Forelimb muscle (tissue), 1 donor: ENCODE data around the gene SIK1. TPM values are rescaled to one million over a fixed set of nuclear protein-coding genes. Genes with fewer than 3 reads are reported as not detected.
"Not testable (repeated sequence)": the region's sequence is repeated elsewhere in the genome, so short reads cannot be mapped to it uniquely, and the experiment has no call there.

ENCODE experiments used
- DNase-seq: peaks from one replicate; pipeline ENCODE4 v3.0.0-alpha.2; 2013; ENCODE audit warnings: low read depth
- polyA plus RNA-seq: library from polyadenylated mRNA; unstranded; fragments of 120-200 nt; gene quantifications from one replicate; pipeline ENCODE4 v1.2.1, GENCODE V29; 2013; ENCODE audit not compliant: insufficient read length

Gene SIK1
- polyA plus RNA-seq, 1 donor: 1.3 TPM

GRCh38 chr21:43439316-43440075, 12.6 kb upstream of the SIK1 start:
- not testable (repeated sequence) for DNase-seq

GRCh38 chr21:43436272-43436671, 9.3 kb upstream of the SIK1 start:
- not testable (repeated sequence) for DNase-seq

GRCh38 chr21:43433340-43434136, 6.6 kb upstream of the SIK1 start:
- not testable (repeated sequence) for DNase-seq

GRCh38 chr21:43430830-43431416, 4.0 kb upstream of the SIK1 start:
- DNase-seq: not testable (repeated sequence)

GRCh38 chr21:43428964-43429363, 2.0 kb upstream of the SIK1 start:
- DNase-seq: not testable (repeated sequence)

GRCh38 chr21:43427242-43427559, 270 bp upstream of the SIK1 start:
- DNase-seq: not testable (repeated sequence)

- not testable (repeated sequence) for DNase-seq
These were observed 927 bp downstream of the SIK1 start for GRCh38 chr21:43426004-43426403.

GRCh38 chr21:43419475-43419874, 7.5 kb downstream of the SIK1 start:
- DNase-seq: not testable (repeated sequence)

GRCh38 chr21:43414576-43414975, 12.4 kb downstream of the SIK1 start:
- DNase-seq: not testable (repeated sequence)

- not testable (repeated sequence) for DNase-seq
These were observed 14.7 kb downstream of the SIK1 start for GRCh38 chr21:43412020-43412788.

GRCh38 chr21:43410456-43411068, 16.4 kb downstream of the SIK1 start:
- DNase-seq: not testable (repeated sequence)

GRCh38 chr21:43407139-43407538, 19.8 kb downstream of the SIK1 start:
- not testable (repeated sequence) for DNase-seq

GRCh38 chr21:43404450-43404849, 22.5 kb downstream of the SIK1 start:
- not testable (repeated sequence) for DNase-seq

GRCh38 chr21:43403651-43404430, 23.1 kb downstream of the SIK1 start:
- not testable (repeated sequence) for DNase-seq

GRCh38 chr21:43401125-43401524, 25.8 kb downstream of the SIK1 start:
- DNase-seq: not testable (repeated sequence)

GRCh38 chr21:43399595-43400015, 27.3 kb downstream of the SIK1 start:
- not testable (repeated sequence) for DNase-seq

- not testable (repeated sequence) for DNase-seq
These were observed 27.8 kb downstream of the SIK1 start for GRCh38 chr21:43399136-43399535.

- DNase-seq: not testable (repeated sequence)
These were observed 28.4 kb downstream of the SIK1 start for GRCh38 chr21:43398533-43398932.

- not testable (repeated sequence) for DNase-seq
These were observed 28.9 kb downstream of the SIK1 start for GRCh38 chr21:43398000-43398399.

GRCh38 chr21:43397439-43397808, 29.5 kb downstream of the SIK1 start:
- not testable (repeated sequence) for DNase-seq
